PC-9 (cell line): Measurements from ENCODE around the gene FAM174B. TPM values are rescaled to one million over a fixed set of nuclear protein-coding genes. Genes with fewer than 3 reads are reported as not detected.

Experiments
- BruUV-seq: library from RNA; stranded (reverse); fragments of 400-500 nt; replicated peaks from 2 replicates; lab custom pipeline; 2021; lab: Mats Ljungman, UMichigan
- CTCF ChIA-PET: fragments of 300-600 bp; sonication (Branson Sonifier 250); formaldehyde crosslinking; loops from one replicate; lab custom pipeline; 2022; ENCODE audit warnings: antibody characterized with exemption; lab: Charles Lee
- POLR2A ChIA-PET: fragments of 300-600 bp; sonication (Branson Sonifier 250); formaldehyde crosslinking; loops from one replicate; lab custom pipeline; 2022; ENCODE audit warnings: antibody characterized with exemption; ENCODE audit not compliant: unreplicated experiment; lab: Charles Lee
- DNase-seq, 2 experiments: peaks; one replicate each; pipeline versions ENCODE4 v3.0.0 to v3.0.0-alpha.2; 2015 to 2022; ENCODE audit warnings: mixed read lengths in 1 of 2
- H2AFZ ChIP-seq: fragments of 200-600 bp; sonication (generic); 2 replicates; pipeline ENCODE4 v1.8.1; 2017; ENCODE audit warnings: antibody characterized with exemption
- H3F3A ChIP-seq: fragments of 200-600 bp; sonication (generic); 2 replicates; pipeline ENCODE4 v1.8.1; 2017; ENCODE audit warnings: antibody characterized with exemption, mild to moderate bottlenecking, low read depth; ENCODE audit not compliant: insufficient read depth
- H3K27ac ChIP-seq: fragments of 200-600 bp; sonication (generic); 2 replicates; pipeline ENCODE4 v1.6.1; 2016; ENCODE audit warnings: mixed run types
- H3K27me3 ChIP-seq: fragments of 200-600 bp; sonication (generic); 2 replicates; pipeline ENCODE4 v1.6.1; 2016; ENCODE audit warnings: low read depth, mixed run types; ENCODE audit not compliant: insufficient read depth
- H3K36me3 ChIP-seq: fragments of 200-600 bp; sonication (generic); 2 replicates; pipeline ENCODE4 v1.6.1; 2016; ENCODE audit warnings: low read depth, mixed run types
- H3K4me1 ChIP-seq: fragments of 200-600 bp; sonication (generic); replicated peaks from 2 replicates; pipeline ENCODE4 v1.6.1; 2016; ENCODE audit warnings: mixed run types; ENCODE audit not compliant: insufficient read depth
- H3K4me2 ChIP-seq: fragments of 200-600 bp; sonication (generic); 2 replicates; pipeline ENCODE4 v1.6.1; 2017; ENCODE audit warnings: mixed run types
- H3K4me3 ChIP-seq: fragments of 200-600 bp; sonication (generic); 2 replicates; pipeline ENCODE4 v1.6.1; 2016; ENCODE audit warnings: mixed run types
- H3K79me2 ChIP-seq: fragments of 200-600 bp; sonication (generic); 2 replicates; pipeline ENCODE4 v1.6.1; 2017; ENCODE audit warnings: low read depth, mixed run types
- H3K9me2 ChIP-seq: fragments of 200-600 bp; sonication (generic); 2 replicates; pipeline ENCODE4 v1.8.1; 2017; ENCODE audit warnings: mild to moderate bottlenecking; ENCODE audit not compliant: insufficient read depth
- H3K9me3 ChIP-seq: fragments of 200-600 bp; sonication (generic); 2 replicates; pipeline ENCODE4 v1.8.1; 2016; ENCODE audit warnings: low read depth; ENCODE audit not compliant: insufficient read depth
- H4K20me1 ChIP-seq: fragments of 200-600 bp; sonication (generic); 2 replicates; pipeline ENCODE4 v1.8.1; 2017; ENCODE audit not compliant: insufficient read depth
- EZH2 ChIP-seq: fragments of 200-600 bp; sonication (generic); IDR thresholded peaks from 2 replicates; pipeline ENCODE4 v1.8.0; 2017; ENCODE audit warnings: antibody characterized with exemption, low read depth
- intact Hi-C: fragments of 100-400 bp; cut with micrococcal nuclease; formaldehyde crosslinking; loops from one replicate; pipeline ENCODE4 v1.10.0; 2022; ENCODE audit not compliant: unreplicated experiment
- total RNA-seq: library from RNA; stranded (reverse); gene quantifications from 2 replicates; pipeline ENCODE4 v1.2.3, GENCODE V29; 2021
- TF ChIP-seq, protein P1 (sequence below): fragments of 200-600 bp; sonication (generic); conservative IDR thresholded peaks from 2 replicates; pipeline ENCODE4 v1.6.1; 2017; ENCODE audit warnings: mixed run types, antibody characterized with exemption, mild to moderate bottlenecking, moderate library complexity

The FAM174B gene
- total RNA-seq, 1 experiment from 2014 or later, result 90.3 TPM

- H3K27me3 ChIP-seq, result no peaks in the 10 kb centered on the region
- H3K4me3 ChIP-seq, result no peak overlapping the region
- 0 out of 2 replicates have a peak, but pooled peaks cover 9% of the 10 kb centered on the region for H3K9me3 ChIP-seq
- H3K36me3 ChIP-seq, result no peaks in the 10 kb centered on the region
- H3K79me2 ChIP-seq, result no peaks in the 10 kb centered on the region
- H3K27ac ChIP-seq, result no peak overlapping the region
- H2AFZ ChIP-seq, result no peak overlapping the region
- no TSS peak for BruUV-seq
- POLR2A ChIA-PET, result no interaction called here
- no peak overlapping the region for H3K4me2 ChIP-seq
- no peaks in the 10 kb centered on the region; the same call in 1 of the 2 replicates for H3F3A ChIP-seq
- CTCF ChIA-PET, result no interaction called here
- no peaks in the 10 kb centered on the region for H4K20me1 ChIP-seq
- no peaks in the 10 kb centered on the region for H3K9me2 ChIP-seq
- no peak for DNase-seq
- peaks cover 24% of the 10 kb centered on the region for H3K4me1 ChIP-seq
- TF ChIP-seq, protein P1, sequence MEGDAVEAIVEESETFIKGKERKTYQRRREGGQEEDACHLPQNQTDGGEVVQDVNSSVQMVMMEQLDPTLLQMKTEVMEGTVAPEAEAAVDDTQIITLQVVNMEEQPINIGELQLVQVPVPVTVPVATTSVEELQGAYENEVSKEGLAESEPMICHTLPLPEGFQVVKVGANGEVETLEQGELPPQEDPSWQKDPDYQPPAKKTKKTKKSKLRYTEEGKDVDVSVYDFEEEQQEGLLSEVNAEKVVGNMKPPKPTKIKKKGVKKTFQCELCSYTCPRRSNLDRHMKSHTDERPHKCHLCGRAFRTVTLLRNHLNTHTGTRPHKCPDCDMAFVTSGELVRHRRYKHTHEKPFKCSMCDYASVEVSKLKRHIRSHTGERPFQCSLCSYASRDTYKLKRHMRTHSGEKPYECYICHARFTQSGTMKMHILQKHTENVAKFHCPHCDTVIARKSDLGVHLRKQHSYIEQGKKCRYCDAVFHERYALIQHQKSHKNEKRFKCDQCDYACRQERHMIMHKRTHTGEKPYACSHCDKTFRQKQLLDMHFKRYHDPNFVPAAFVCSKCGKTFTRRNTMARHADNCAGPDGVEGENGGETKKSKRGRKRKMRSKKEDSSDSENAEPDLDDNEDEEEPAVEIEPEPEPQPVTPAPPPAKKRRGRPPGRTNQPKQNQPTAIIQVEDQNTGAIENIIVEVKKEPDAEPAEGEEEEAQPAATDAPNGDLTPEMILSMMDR, result peak; percentile 40; the same call in 1 of the 2 replicates
- TF ChIP-seq EZH2, result no peak
- intact Hi-C loops, result loop anchor here (10.0 kb wide), 1 partner anchor 159 kb away; no protein-coding TSS in a partner anchor
These were observed 27.9 kb upstream of the FAM174B start for GRCh38 chr15:92683511-92683834.

DNA sequence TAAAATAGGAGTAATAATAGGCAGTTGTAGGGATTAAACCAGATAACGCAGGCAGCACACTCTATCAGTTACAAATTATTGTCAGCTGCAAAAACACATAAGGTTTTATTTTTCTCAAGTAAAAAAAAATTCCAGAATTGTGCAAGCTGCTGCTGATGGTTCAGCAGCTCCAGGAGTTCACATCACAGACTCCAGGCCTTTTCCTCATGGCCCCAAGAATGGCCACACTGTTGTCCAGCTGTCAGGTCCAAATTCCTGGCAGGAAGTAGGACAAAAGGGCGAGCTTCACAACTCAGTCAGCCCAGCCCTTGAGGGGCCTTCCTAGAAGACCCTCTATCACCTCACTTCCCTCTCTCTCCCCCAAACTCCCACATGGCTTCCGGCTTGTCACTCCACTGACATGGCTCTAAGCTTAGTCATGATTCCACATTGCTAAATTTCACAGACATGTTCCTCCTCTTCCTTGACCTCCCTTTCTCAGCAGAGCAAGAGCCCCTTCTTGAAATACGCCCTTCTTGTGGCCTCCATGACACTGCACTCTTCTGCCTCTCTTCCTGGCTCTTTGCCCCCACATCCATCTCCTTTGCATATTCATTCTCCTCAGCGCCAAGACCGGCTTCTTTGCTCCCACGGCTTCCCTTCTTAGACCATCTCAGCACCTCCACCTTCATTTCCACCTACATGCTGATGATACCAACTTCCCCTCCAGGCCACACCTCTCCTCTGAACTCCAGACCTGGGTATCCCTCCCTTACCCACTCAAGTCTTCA, 27.4 kb upstream of the FAM174B start:
- no peak overlapping the region for H3K4me2 ChIP-seq
- H4K20me1 ChIP-seq, result no peaks in the 10 kb centered on the region
- H2AFZ ChIP-seq, result no peak overlapping the region
- 0 out of 2 replicates have a peak, but pooled peaks cover 4% of the 10 kb centered on the region for H3K9me3 ChIP-seq
- H3K4me3 ChIP-seq, result no peak overlapping the region
- POLR2A ChIA-PET, result no interaction called here
- H3K9me2 ChIP-seq, result no peaks in the 10 kb centered on the region
- DNase-seq, result no peak
- intact Hi-C loops, result loop anchor here (10.0 kb wide), 1 partner anchor 158 kb away; no protein-coding TSS in a partner anchor
- no peaks in the 10 kb centered on the region for H3K79me2 ChIP-seq
- TF ChIP-seq, protein P1, result no peak
- TF ChIP-seq EZH2, result no peak
- no peaks in the 10 kb centered on the region for H3K27me3 ChIP-seq
- no TSS peak for BruUV-seq
- H3K27ac ChIP-seq, result no peak overlapping the region
- H3K4me1 ChIP-seq, result peaks cover 24% of the 10 kb centered on the region
- no peaks in the 10 kb centered on the region for H3K36me3 ChIP-seq
- CTCF ChIA-PET, result no interaction called here
- no peaks in the 10 kb centered on the region; the same call in 1 of the 2 replicates for H3F3A ChIP-seq

DNA sequence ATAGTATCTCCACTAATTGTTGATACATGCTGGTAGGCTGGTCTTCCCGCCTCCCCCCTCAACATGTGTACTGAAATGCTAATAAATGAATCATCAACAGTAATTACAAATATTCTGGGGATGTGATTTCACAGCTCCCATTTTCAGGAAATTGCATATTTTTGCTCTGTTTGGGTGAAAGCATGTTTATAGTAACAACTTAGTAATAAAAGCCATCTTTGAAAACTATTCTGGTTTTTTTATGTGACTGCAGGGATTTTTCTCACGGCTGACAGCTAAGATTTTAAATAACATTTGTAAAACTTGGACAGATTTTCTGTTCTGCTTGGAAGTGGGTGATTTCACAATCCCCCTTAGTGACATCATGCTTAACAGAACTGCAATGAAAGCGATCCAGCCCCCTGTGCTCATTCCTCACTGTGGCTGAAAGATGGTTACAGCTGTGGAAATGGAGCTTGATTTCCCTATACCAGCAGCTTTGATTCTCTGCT, 25.6 kb upstream of the FAM174B start:
- no TSS peak for BruUV-seq
- H3K4me2 ChIP-seq, result peak overlapping the region; percentile 35

More for the DNA sequence above, 25.6 kb upstream of the FAM174B start:
- ChIA-PET POLR2A (no interaction called here), CTCF (interaction anchor here (0.7 kb wide), 1 partner anchor 788 kb away, joined by 9 read pairs; no protein-coding TSS in a partner anchor)
- intact Hi-C loops, result loop anchor here (10.0 kb wide), 1 partner anchor 156 kb away; no protein-coding TSS in a partner anchor
- no peaks in the 10 kb centered on the region for H3K9me2 ChIP-seq
- no peak overlapping the region for H3K4me3 ChIP-seq
- H4K20me1 ChIP-seq, result no peaks in the 10 kb centered on the region
- no peaks in the 10 kb centered on the region for H3F3A ChIP-seq
- H2AFZ ChIP-seq, result no peak overlapping the region
- H3K27ac ChIP-seq, result peak overlapping the region; percentile 14; the same call in 1 of the 2 replicates
- H3K9me3 ChIP-seq, result no peaks in the 10 kb centered on the region
- peak in 1 of 2 experiments; percentile 55 for DNase-seq
- TF ChIP-seq, protein P1, result no peak
- TF ChIP-seq EZH2, result no peak
- H3K4me1 ChIP-seq, result peaks cover 13% of the 10 kb centered on the region
- H3K27me3 ChIP-seq, result no peaks in the 10 kb centered on the region
- no peaks in the 10 kb centered on the region for H3K36me3 ChIP-seq
- no peaks in the 10 kb centered on the region for H3K79me2 ChIP-seq
